GM20000 (cell line): ENCODE results near the gene ACBD4.

Source experiments
- DNase-seq: peaks from one replicate; pipeline ENCODE4 v3.0.0; 2012; ENCODE audit warnings: low spot score
- CTCF ChIP-seq: IDR thresholded peaks from 2 replicates; pipeline ENCODE4 v1.5.1; 2012; ENCODE audit warnings: mild to moderate bottlenecking, control low read depth; ENCODE audit errors: extremely low read depth, missing control alignments

The ACBD4 gene

GRCh38 chr17:45110676-45111611, 24.5 kb upstream of the ACBD4 start:
- no peak for TF ChIP-seq CTCF
- DNase-seq, result no peak

GRCh38 chr17:45111850-45112249, 23.6 kb upstream of the ACBD4 start:
- no peak for TF ChIP-seq CTCF
- no peak for DNase-seq

- no peak for TF ChIP-seq CTCF
- DNase-seq, result no peak
Measured at GRCh38 chr17:45112559-45113423, 22.7 kb upstream of the ACBD4 start.

- no peak for TF ChIP-seq CTCF
- DNase-seq, result no peak
Measured at GRCh38 chr17:45113424-45113754, 22.1 kb upstream of the ACBD4 start.

GRCh38 chr17:45114117-45114932, 21.2 kb upstream of the ACBD4 start:
- no peak for TF ChIP-seq CTCF
- DNase-seq, result no peak

GRCh38 chr17:45115015-45115625, 20.4 kb upstream of the ACBD4 start:
- no peak for DNase-seq
- no peak for TF ChIP-seq CTCF
